ENCODE data around the gene CAMKK2. TPM values are rescaled to one million over a fixed set of nuclear protein-coding genes. Genes with fewer than 3 reads are reported as not detected.
"Not testable (repeated sequence)": the region's sequence is repeated elsewhere in the genome, so short reads cannot be mapped to it uniquely, and the experiment has no call there.

CAMKK2 gene
- total RNA-seq, 4 donors from 2014 or later = 16.8 to 32.6 (median 21.2) TPM

DNA sequence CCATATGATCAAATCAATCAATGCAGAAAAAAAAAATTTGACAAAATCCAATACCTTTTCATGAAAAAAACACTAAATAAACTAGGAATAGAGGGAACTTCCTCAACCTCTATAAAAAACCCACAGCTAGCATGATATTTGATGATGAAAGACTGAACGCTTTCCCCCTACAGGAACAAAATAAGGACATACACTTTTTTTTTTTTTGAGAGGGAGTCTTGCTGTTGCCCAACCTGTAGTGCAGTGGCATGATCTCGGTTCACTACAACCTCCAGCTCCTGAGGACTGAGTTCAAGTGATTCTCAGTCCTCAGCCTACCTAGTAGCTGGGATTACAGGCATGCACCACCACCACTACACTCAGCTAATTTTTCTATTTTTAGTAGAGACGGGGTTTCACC lies 17.9 kb upstream of the CAMKK2 start:
- no peak overlapping the region for H3K4me3 ChIP-seq
- intact Hi-C loops (cut with DNase I) = no loop called here
- H3K27ac ChIP-seq = no peak overlapping the region
- WGBS, 2 donors = 80 to 89% methylated on average over 3 of the region's 3 CpGs
- H3K9me3 ChIP-seq = no peaks in the 10 kb centered on the region
- no peaks in the 10 kb centered on the region for H3K4me1 ChIP-seq
- TF ChIP-seq, protein P1, sequence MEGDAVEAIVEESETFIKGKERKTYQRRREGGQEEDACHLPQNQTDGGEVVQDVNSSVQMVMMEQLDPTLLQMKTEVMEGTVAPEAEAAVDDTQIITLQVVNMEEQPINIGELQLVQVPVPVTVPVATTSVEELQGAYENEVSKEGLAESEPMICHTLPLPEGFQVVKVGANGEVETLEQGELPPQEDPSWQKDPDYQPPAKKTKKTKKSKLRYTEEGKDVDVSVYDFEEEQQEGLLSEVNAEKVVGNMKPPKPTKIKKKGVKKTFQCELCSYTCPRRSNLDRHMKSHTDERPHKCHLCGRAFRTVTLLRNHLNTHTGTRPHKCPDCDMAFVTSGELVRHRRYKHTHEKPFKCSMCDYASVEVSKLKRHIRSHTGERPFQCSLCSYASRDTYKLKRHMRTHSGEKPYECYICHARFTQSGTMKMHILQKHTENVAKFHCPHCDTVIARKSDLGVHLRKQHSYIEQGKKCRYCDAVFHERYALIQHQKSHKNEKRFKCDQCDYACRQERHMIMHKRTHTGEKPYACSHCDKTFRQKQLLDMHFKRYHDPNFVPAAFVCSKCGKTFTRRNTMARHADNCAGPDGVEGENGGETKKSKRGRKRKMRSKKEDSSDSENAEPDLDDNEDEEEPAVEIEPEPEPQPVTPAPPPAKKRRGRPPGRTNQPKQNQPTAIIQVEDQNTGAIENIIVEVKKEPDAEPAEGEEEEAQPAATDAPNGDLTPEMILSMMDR (IDR thresholded peaks at IDR 0.05) = no peak
- TF ChIP-seq POLR2A (IDR thresholded peaks at IDR 0.05) = no peak
- no peaks in the 10 kb centered on the region for H3K27me3 ChIP-seq
- H3K36me3 ChIP-seq = peaks cover 0 to 94% (median 18%) of the 10 kb centered on the region in 3 donors
- DNase-seq = no peak

DNA sequence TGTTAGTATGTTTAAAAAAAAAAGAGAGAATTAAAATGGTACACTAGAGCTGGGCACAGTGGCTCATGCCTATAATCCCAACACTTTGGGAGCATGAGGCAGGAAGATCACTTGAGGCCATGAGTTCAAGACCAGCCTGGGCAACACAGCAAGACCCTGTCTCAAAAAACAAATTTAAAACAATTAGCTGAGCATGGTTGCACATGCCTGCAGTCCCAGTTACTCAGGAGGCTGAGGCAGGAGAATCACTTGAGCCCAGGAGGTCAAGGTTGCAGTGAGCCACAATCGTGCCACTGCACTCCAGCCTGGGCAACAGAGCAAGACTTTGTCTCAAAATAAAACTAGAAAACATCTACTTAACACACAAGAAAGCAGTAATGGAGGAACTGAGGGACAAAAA lies 13.7 kb upstream of the CAMKK2 start:
- H3K9me3 ChIP-seq; H3K4me3 ChIP-seq; H3K27me3 ChIP-seq; H3K27ac ChIP-seq; H3K4me1 ChIP-seq; DNase-seq; intact Hi-C loops (cut with DNase I): not testable (repeated sequence)
- H3K36me3 ChIP-seq = peaks cover 9 to 79% (median 10%) of the 10 kb centered on the region in 3 donors
- WGBS, 2 donors = 75 to 100% methylated on average over 1 of the region's 1 CpG

DNA sequence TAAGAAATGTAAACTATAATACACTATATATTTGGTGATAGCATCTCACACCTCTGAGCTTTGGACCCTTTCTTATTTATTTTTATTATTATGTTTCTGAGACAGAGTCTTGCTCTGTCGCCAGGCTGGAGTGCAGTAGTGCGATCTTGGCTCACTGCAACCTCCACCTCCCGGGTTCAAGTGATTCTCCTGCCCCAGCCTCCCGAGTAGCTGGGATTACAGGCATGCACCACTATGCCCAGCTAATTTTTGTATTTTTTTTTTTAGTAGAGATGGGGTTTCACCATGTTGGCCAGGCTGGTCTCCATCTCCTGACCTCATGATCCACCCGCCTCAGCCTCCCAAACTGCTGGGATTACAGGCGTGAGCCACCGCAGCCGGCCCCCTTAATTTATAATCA lies 10.9 kb upstream of the CAMKK2 start:
- H3K4me1 ChIP-seq; H3K4me3 ChIP-seq; H3K27ac ChIP-seq; intact Hi-C loops (cut with DNase I); H3K27me3 ChIP-seq; DNase-seq; H3K9me3 ChIP-seq: not testable (repeated sequence)
- WGBS, 2 donors = 95 to 99% methylated on average over 8 of the region's 8 CpGs
- peaks cover 9 to 56% (median 10%) of the 10 kb centered on the region in 3 donors for H3K36me3 ChIP-seq

DNA sequence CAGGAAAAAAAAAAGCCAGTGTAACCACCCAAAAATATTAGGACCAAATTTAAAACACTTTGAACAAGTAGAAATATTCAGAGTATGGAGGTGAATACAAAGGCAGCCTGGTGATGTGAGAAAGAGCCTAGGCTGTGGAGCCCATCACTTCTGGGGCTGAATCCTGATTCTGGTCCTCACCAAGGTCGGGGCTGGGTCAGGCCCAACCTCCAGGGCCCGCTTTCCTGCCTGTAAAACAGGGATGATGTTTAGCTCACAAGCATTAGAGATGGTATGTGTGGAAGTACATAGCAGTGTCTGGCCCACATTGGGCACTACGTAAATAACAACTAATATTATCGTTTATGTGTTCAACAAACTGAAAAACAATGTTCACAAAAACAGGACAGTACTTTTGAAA lies 7.8 kb upstream of the CAMKK2 start:
- no peaks in the 10 kb centered on the region for H3K4me1 ChIP-seq
- DNase-seq = no peak
- H3K4me3 ChIP-seq = no peak overlapping the region
- 89 to 100% methylated on average over 4 of the region's 4 CpGs for WGBS, 2 donors
- H3K27me3 ChIP-seq = no peaks in the 10 kb centered on the region
- TF ChIP-seq, protein P1 (IDR thresholded peaks at IDR 0.05) = no peak
- no peak overlapping the region for H3K27ac ChIP-seq
- intact Hi-C loops (cut with DNase I) = no loop called here
- no peaks in the 10 kb centered on the region for H3K9me3 ChIP-seq
- peaks cover 0 to 25% (median 10%) of the 10 kb centered on the region in 3 donors for H3K36me3 ChIP-seq

DNA sequence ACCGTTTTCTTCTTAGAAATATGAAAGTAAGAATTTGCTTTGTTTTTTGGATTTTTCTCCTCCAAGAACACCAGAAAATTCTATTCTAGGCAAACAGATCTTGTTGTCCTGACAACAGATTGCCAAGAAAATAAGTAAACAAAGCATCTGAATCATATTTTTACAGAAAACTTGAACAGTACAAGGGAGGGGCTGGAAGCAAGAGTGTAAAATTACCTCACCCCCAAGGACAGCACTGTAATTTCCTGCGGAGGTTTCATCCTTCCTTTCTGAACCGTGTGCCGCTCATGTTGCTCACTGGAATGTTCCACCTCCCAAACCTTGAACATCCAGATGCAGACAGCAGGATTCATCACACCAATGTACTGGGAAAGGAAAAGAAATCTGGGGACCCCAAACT lies 5.4 kb upstream of the CAMKK2 start:
- DNase-seq = no peak
- peaks cover 0 to 15% (median 9%) of the 10 kb centered on the region in 3 donors for H3K4me1 ChIP-seq
- H3K36me3 ChIP-seq = peaks cover 0 to 1% (median 0%) of the 10 kb centered on the region in 3 donors
- H3K27me3 ChIP-seq = no peaks in the 10 kb centered on the region
- TF ChIP-seq, protein P1 (IDR thresholded peaks at IDR 0.05) = no peak
- TF ChIP-seq POLR2A (IDR thresholded peaks at IDR 0.05) = no peak
- no peak overlapping the region for H3K4me3 ChIP-seq
- no peaks in the 10 kb centered on the region for H3K9me3 ChIP-seq
- no peak overlapping the region for H3K27ac ChIP-seq
- intact Hi-C loops (cut with DNase I) = no loop called here
- WGBS, 2 donors = 56 to 60% methylated on average over 4 of the region's 4 CpGs

DNA sequence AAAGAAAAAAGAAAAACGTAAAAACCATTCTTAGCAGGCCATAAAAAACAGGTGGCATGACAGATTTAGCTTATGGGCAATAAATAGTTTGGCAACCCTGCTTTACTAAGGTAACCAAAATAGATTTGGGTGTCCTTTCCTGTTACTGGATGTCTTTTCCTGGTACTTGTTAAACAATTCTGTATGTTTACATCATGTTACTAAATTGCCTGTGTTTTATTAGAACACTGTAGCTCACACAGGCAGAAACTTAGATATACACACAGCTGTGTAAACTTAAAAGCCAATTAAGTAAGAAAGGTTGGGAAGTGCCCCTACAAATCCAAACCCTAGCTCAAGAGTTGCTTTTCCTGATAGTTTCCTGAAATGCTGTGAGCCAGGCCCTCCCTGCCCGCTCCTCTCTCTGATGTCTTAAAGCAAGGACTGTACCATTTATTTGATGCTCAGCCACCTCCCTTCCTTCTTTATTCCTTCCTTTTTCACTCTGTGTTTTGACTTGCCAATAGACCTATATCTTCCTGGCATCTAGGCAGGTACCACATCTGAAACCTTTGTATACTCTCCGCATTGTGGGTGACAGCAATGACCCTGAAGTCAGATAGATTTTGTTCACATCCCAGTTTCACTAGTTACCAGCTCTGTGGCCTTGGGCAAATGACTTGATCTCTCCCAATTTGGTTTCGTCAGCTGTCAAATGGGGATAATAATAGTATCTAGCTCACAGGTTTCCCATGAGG lies 3.7 kb upstream of the CAMKK2 start:
- WGBS, 2 donors = 70 to 78% methylated on average over 4 of the region's 4 CpGs
- H3K9me3 ChIP-seq = no peaks in the 10 kb centered on the region
- no peak overlapping the region for H3K27ac ChIP-seq
- no peaks in the 10 kb centered on the region for H3K36me3 ChIP-seq
- no peak overlapping the region for H3K4me3 ChIP-seq
- TF ChIP-seq POLR2A (IDR thresholded peaks at IDR 0.05) = no peak
- TF ChIP-seq, protein P1 (IDR thresholded peaks at IDR 0.05) = no peak
- H3K4me1 ChIP-seq = peaks cover 6 to 25% (median 13%) of the 10 kb centered on the region in 3 donors
- intact Hi-C loops (cut with DNase I) = no loop called here
- DNase-seq = no peak
- H3K27me3 ChIP-seq = no peaks in the 10 kb centered on the region
